SK-MEL-5 (cell line): Measurements from ENCODE around the gene CAGE1. TPM values are rescaled to one million over a fixed set of nuclear protein-coding genes. Genes with fewer than 3 reads are reported as not detected.
A peak's percentile ranks its signal among the peaks of the same experiment; 100 is the strongest.
"Not testable (repeated sequence)": the region's sequence is repeated elsewhere in the genome, so short reads cannot be mapped to it uniquely, and the experiment has no call there.

Source experiments
- DNase-seq: peaks from one replicate; pipeline ENCODE4 v3.0.0-alpha.2; 2016; ENCODE audit warnings: low read depth, low spot score
- in situ Hi-C: cut with HindIII; loops from 2 replicates; pipeline ENCODE4 v1.10.0; 2016; ENCODE audit warnings: low sequenced_read_pairs, high pct_unique_total_duplicates, low pct_unique_long_range_greater_than_20kb
- total RNA-seq: library from RNA; depleted of rRNA; stranded (reverse); fragments of >200 nt; shearing (Covaris generic); gene quantifications from 2 replicates; pipeline ENCODE4 v1.2.3, GENCODE V29; 2014

The CAGE1 gene
- total RNA-seq, 1 experiment from 2014 or later: 0.13 TPM

DNA sequence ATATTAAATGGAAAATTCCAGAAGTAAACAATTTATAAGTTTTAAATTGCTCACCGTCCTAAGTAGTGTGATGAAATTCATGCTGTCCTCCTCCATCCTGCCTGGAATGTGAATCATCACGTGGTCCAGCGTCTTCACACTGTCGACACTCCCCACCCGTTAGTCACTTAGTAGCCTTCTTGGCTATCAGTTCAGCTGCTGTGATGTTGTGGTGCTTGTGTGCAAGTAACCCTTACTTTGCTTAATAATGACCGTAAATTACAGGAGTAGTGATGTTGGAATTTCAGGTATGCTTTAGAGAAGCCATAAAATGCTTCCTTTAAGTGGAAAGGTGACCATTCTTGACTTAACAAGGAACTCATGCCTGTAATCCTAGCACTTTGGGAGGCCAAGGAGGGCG lies 25.3 kb upstream of the CAGE1 start:
- in situ Hi-C loops: no loop called here
- no peak for DNase-seq

- in situ Hi-C loops: no loop called here
These were observed 23.7 kb upstream of the CAGE1 start for GRCh38 chr6:7413151-7413823.

GRCh38 chr6:7411328-7411727 lies 21.8 kb upstream of the CAGE1 start:
- DNase-seq: no peak
- in situ Hi-C loops: no loop called here

More at GRCh38 chr6:7413151-7413823, 23.7 kb upstream of the CAGE1 start:
- no peak for DNase-seq

GRCh38 chr6:7410851-7411250 lies 21.3 kb upstream of the CAGE1 start:
- in situ Hi-C loops: no loop called here
- DNase-seq: no peak

- in situ Hi-C loops: no loop called here
- no peak for DNase-seq
These were observed 20.2 kb upstream of the CAGE1 start for GRCh38 chr6:7409740-7410139.

GRCh38 chr6:7406743-7407142 lies 17.2 kb upstream of the CAGE1 start:
- DNase-seq: no peak
- in situ Hi-C loops: no loop called here

DNA sequence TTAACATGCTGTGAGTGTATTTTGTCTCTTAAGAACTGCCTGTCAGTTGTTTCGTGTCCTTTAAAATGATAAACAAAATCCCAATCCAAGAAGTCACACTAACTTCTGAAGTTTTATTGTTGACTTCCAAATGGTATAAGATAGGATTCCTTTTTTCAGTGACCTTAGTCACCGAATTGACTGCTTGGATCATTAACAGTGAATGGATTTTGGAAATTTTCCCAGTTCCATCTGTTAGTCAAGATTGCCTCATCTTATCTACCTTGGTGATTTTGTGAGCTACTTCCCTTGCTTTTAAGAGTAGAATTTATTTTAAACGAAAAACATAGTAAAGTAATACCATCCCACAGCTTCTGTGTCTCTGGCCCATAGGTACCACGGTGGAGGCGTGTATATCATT lies 15.0 kb upstream of the CAGE1 start:
- in situ Hi-C loops: no loop called here
- no peak for DNase-seq

GRCh38 chr6:7402716-7403115 lies 13.2 kb upstream of the CAGE1 start:
- in situ Hi-C loops: no loop called here
- no peak for DNase-seq

GRCh38 chr6:7401075-7401474 lies 11.5 kb upstream of the CAGE1 start:
- DNase-seq: no peak
- in situ Hi-C loops: no loop called here

DNA sequence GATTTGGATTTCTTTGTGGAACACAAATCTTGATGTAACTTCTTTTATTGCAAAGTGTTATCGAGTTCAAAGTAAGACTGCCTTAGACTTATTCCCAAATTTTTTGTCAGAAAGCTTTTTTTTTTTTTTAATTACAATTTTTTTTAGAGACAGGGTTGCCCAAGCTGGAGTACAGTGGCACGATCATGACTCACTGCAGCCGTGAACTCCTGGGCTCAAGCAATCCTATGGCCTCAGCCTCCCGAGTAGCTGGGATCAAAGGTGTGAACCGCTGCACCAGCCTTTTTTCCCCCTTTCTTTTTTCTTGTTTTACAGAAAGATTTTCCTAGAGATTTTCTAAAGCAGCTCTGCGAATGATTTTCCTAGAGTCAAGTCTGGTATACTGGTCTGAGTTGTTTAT lies 2.9 kb upstream of the CAGE1 start:
- in situ Hi-C loops: no loop called here
- no peak for DNase-seq

DNA sequence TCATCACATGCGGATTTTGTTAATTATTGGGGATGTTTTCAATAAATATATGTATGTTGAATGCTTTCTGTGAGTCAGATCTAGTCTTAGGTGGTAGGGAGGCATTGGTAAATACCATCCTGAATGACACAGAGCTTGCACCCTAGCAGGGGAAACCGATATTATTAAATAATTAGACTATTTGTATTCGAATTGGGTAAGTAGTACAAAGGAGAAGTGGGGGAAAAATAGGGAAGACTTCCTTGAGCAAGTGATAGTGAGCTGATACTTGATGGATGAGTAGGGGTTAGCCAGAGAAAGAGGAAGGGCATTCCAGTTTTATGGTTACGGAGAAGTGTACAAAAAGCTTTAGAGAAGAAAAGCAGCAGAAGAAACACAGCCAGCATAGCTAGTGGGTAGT lies 1.6 kb upstream of the CAGE1 start:
- DNase-seq: no peak
- in situ Hi-C loops: no loop called here

DNA sequence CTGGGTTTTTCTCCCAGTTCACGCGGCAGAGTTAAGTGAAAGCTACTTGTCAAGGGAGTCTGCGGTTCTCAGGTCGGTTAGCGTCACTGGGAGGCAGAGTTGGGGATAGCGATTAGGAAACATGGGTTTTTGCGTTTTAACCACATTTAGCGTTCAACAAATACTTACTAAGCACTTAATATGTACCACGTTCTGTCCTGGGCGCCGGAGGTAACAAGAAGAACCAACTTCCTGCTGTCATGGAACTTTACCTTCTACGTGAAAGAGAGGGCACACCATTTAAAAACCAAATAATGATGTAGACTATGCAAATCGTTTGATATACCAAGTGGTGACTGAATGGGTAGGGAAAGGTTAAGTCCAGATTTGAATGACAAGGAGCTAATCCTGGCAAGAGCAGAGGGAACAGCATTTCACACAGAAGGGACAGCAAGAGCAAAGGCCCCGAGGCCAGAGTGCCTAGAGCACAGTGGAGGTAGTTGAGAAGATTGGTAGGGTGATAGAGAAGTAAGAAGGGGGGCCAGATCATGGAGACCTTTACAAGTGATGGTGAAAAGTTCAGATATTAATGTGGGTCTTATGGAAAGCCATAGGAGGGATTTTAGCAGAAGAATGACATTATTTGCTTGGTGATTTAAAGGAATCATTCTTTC lies 810 bp upstream of the CAGE1 start:
- DNase-seq: no peak
- in situ Hi-C loops: no loop called here

DNA sequence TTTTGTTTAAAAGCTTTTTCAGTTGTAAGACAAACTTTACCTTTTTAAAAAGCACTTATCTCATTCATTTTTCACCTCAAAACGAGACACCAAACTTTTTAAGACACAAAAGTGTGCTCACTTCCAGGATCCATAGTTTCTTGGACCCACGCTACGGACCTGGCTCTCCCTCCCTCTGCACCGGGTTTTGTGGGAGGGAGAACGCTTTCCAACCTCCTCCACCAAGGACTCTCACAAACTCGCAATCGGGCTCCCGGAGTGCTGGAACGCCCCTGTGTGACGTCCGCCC lies 436 bp downstream of the CAGE1 start:
- no peak for DNase-seq
- in situ Hi-C loops: no loop called here

DNA sequence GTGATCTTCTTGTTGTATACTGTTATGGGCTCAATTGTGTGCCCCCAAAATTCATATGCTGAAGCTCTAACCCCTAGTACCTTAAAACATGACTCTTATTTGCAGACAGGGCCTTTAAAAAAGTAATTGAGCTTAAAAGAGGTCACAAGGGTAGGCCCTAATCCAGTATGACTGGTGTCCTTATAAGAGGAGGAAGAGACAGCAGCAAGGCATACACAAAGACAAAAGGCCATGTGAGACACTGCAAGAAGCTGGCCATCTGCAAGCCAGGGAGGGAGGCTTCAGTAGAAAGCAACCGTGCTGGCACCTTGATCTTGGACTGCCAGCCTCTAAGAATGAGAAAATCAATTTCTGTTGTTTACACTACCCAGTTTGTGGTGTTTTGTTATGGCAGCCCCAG lies 8.4 kb downstream of the CAGE1 start:
- peak; percentile 38 for DNase-seq
- in situ Hi-C loops: no loop called here

- no peak for DNase-seq
- in situ Hi-C loops: no loop called here
These were observed 10.8 kb downstream of the CAGE1 start for GRCh38 chr6:7378740-7379139.

GRCh38 chr6:7377961-7378360 lies 11.6 kb downstream of the CAGE1 start:
- in situ Hi-C loops: no loop called here
- DNase-seq: peak; percentile 67

GRCh38 chr6:7373739-7374138 lies 15.8 kb downstream of the CAGE1 start:
- DNase-seq: no peak
- in situ Hi-C loops: no loop called here

GRCh38 chr6:7367408-7367807 lies 22.1 kb downstream of the CAGE1 start:
- in situ Hi-C loops: no loop called here

GRCh38 chr6:7351916-7352315 lies 37.6 kb downstream of the CAGE1 start:
- in situ Hi-C loops: not testable (repeated sequence)

More at GRCh38 chr6:7367408-7367807, 22.1 kb downstream of the CAGE1 start:
- DNase-seq: no peak

DNA sequence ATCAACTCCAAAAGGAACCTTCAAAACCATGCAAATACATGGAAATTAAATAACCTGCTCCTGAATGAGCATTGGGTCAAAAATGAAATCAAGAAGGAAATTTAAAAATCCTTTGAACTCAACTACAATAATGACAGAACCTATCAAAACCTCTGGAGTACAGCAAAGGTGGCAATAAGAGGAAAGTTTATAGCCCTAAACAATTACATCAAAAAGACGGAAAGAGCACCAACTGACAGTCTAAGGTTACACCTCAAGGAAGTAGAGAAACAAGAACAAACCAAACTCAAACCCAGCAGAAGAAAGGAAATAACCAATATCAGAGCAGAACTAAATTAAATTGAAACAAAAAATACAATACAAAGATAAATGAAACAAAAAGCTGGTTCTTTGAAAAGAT lies 39.0 kb downstream of the CAGE1 start:
- in situ Hi-C loops: not testable (repeated sequence)

More at GRCh38 chr6:7351916-7352315, 37.6 kb downstream of the CAGE1 start:
- DNase-seq: not testable (repeated sequence)

More for the DNA sequence above, 39.0 kb downstream of the CAGE1 start:
- not testable (repeated sequence) for DNase-seq
